Neuronal stem cell (in vitro differentiated cells): ENCODE results near the gene UNC13A.

Source experiments
- DNase-seq: peaks from one replicate; pipeline ENCODE4 v3.0.0-alpha.2; 2013; ENCODE audit warnings: low spot score
- H2AFZ ChIP-seq: one replicate; pipeline ENCODE4 v1.6.1; 2013; ENCODE audit warnings: mild to moderate bottlenecking, low read length, inconsistent platforms
- H2AK5ac ChIP-seq: 2 replicates; pipeline ENCODE4 v1.6.1; 2013; ENCODE audit warnings: low read depth, mild to moderate bottlenecking, inconsistent platforms, low read length, moderate library complexity, mixed read lengths
- H2BK120ac ChIP-seq: 2 replicates; pipeline ENCODE4 v1.6.1; 2013; ENCODE audit warnings: low read depth, mild to moderate bottlenecking, inconsistent platforms, low read length, moderate library complexity, mixed read lengths
- H2BK12ac ChIP-seq: one replicate; pipeline ENCODE4 v1.6.1; 2013; ENCODE audit warnings: low read length, inconsistent platforms
- H2BK15ac ChIP-seq: 2 replicates; pipeline ENCODE4 v1.6.1; 2013; ENCODE audit warnings: mild to moderate bottlenecking, low read length, inconsistent platforms, mixed read lengths
- H2BK5ac ChIP-seq: one replicate; pipeline ENCODE4 v1.6.1; 2013; ENCODE audit warnings: inconsistent platforms, mild to moderate bottlenecking, low read length, moderate library complexity
- H3K14ac ChIP-seq: one replicate; pipeline ENCODE4 v1.6.1; 2013; ENCODE audit warnings: low read length, inconsistent platforms
- H3K18ac ChIP-seq: 2 replicates; pipeline ENCODE4 v1.6.1; 2013; ENCODE audit warnings: low read length, inconsistent platforms
- H3K23ac ChIP-seq: 2 replicates; pipeline ENCODE4 v1.6.1; 2013; ENCODE audit warnings: low read depth, mild to moderate bottlenecking, mixed read lengths, low read length, inconsistent platforms; ENCODE audit not compliant: poor library complexity
- H3K27ac ChIP-seq: replicated peaks from 3 replicates; pipeline ENCODE4 v1.5.1; 2013; ENCODE audit warnings: low read length, inconsistent platforms
- H3K27me3 ChIP-seq, 3 experiments: 2 replicates each; pipeline ENCODE4 v1.6.1; 2013; ENCODE audit warnings: low read length in 3 of 3, mild to moderate bottlenecking in 2 of 3, inconsistent platforms in 1 of 3, low read depth in 1 of 3, mixed read lengths in 1 of 3, moderate library complexity in 1 of 3; ENCODE audit not compliant: control insufficient read depth in 3 of 3, insufficient read depth in 3 of 3
- H3K36me3 ChIP-seq, 2 donors: replicated peaks in 1 of 2; 2 replicates each; pipeline ENCODE4 v1.6.1; 2013; ENCODE audit warnings: low read length in 2 of 2; ENCODE audit not compliant: control insufficient read depth in 2 of 2, insufficient read depth in 2 of 2
- H3K4ac ChIP-seq: 2 replicates; pipeline ENCODE4 v1.6.1; 2013; ENCODE audit warnings: inconsistent platforms, mild to moderate bottlenecking, low read length, moderate library complexity
- H3K4me1 ChIP-seq, 2 donors: 1 replicate in 1 of 2; 2 replicates in 1 of 2; pipeline ENCODE4 v1.6.1; 2013; ENCODE audit warnings: low read length in 2 of 2, low read depth in 1 of 2; ENCODE audit not compliant: control insufficient read depth in 2 of 2, insufficient read depth in 1 of 2
- H3K4me2 ChIP-seq: one replicate; pipeline ENCODE4 v1.6.1; 2013; ENCODE audit warnings: mild to moderate bottlenecking, low read length, inconsistent platforms; ENCODE audit not compliant: insufficient read depth, poor library complexity, severe bottlenecking
- H3K4me3 ChIP-seq, 2 donors: 2 replicates each; pipeline ENCODE4 v1.5.1; 2013; ENCODE audit warnings: low read length in 2 of 2, mild to moderate bottlenecking in 2 of 2, inconsistent platforms in 1 of 2, moderate library complexity in 1 of 2
- H3K79me1 ChIP-seq: one replicate; pipeline ENCODE4 v1.6.1; 2013; ENCODE audit warnings: low read depth, mild to moderate bottlenecking, inconsistent platforms, low read length, moderate library complexity
- H3K9ac ChIP-seq: one replicate; pipeline ENCODE4 v1.6.1; 2013; ENCODE audit warnings: mild to moderate bottlenecking, low read depth, low read length, inconsistent platforms; ENCODE audit not compliant: poor library complexity
- H3K9me3 ChIP-seq, 2 donors: replicated peaks in 1 of 2; 2 replicates each; pipeline versions ENCODE3 to v1.6.1; 2013; ENCODE audit warnings: low read length in 2 of 2, mild to moderate bottlenecking in 2 of 2, inconsistent platforms in 1 of 2, low read depth in 1 of 2, mixed read lengths in 1 of 2, moderate library complexity in 1 of 2; ENCODE audit not compliant: control insufficient read depth in 2 of 2, insufficient read depth in 1 of 2
- H4K8ac ChIP-seq: one replicate; pipeline ENCODE4 v1.6.1; 2013; ENCODE audit warnings: low read depth, mild to moderate bottlenecking, inconsistent platforms, low read length, moderate library complexity
- H4K91ac ChIP-seq: one replicate; pipeline ENCODE4 v1.6.1; 2013; ENCODE audit warnings: low read length, low read depth, mild to moderate bottlenecking, inconsistent platforms; ENCODE audit not compliant: poor library complexity
- WGBS, 2 donors: extraction: QIAGEN DNeasy Blood & Tissue Kit; methylation state at CpG; one replicate each; pipeline ENCODE4 v1.1.7; 2013; ENCODE audit warnings: missing lambda C conversion rate in 2 of 2, mixed read lengths in 1 of 2; ENCODE audit not compliant: insufficient read length in 2 of 2, insufficient replicate concordance in 1 of 2; ENCODE audit errors: extremely low coverage in 2 of 2; 5-methylcytosine and 5-hydroxymethylcytosine counted together

Gene UNC13A

DNA sequence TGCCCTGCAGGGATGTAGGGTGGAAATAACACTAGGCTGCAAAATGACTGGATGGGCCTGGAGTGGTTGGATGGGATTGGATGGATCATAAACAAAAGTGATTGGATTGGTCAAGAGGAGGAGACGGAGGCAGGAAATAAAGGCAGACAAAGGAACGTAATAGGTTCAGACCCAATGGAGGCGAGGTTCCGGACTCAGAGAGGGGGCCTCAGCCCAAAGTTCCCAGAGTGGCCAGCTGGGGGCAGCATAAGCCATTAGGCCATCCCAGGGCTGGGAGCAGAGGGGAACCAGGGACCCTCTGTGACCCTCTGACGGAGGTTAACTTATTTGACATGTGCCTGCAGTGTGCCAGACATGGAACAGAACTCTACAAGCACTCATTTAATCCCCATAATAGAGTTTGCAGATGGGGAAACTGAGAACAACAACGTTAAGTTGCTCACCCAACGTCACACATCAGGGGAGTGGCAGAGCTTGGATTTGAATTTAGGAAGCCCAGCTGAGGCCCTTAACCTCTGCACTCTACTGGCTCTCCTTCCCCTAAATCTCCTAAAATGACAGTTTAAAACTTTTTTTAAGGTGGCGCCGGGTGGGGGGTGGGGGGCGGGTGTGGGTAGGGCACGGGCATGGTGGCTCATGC is 15.8 kb upstream of the UNC13A start:
- Histone ChIP-seq H3K23ac (no peak overlapping the region), H3K4ac (no peak overlapping the region), H2BK12ac (no peak overlapping the region), H3K4me1 (peaks cover 0 to 2% of the 10 kb centered on the region in 2 donors), H3K9me3 (no peaks in the 10 kb centered on the region), H3K4me3 (no peak overlapping the region), H2AK5ac (no peak overlapping the region), H3K4me2 (no peak overlapping the region), H3K36me3 (no peaks in the 10 kb centered on the region), H3K14ac (no peak overlapping the region), H4K8ac (no peak overlapping the region), H2BK5ac (no peak overlapping the region), H2BK120ac (no peak overlapping the region), H2AFZ (no peak overlapping the region), H3K18ac (no peak overlapping the region), H4K91ac (no peak overlapping the region), H3K9ac (no peak overlapping the region), H3K27me3 (peaks cover 0 to under 1% (median 0%) of the 10 kb centered on the region in 3 experiments), H2BK15ac (no peak overlapping the region), H3K79me1 (no peaks in the 10 kb centered on the region), H3K27ac (no peak overlapping the region)
- WGBS, 2 donors: no CpG with 5 or more reads among the region's 11 CpGs
- no peak for DNase-seq

DNA sequence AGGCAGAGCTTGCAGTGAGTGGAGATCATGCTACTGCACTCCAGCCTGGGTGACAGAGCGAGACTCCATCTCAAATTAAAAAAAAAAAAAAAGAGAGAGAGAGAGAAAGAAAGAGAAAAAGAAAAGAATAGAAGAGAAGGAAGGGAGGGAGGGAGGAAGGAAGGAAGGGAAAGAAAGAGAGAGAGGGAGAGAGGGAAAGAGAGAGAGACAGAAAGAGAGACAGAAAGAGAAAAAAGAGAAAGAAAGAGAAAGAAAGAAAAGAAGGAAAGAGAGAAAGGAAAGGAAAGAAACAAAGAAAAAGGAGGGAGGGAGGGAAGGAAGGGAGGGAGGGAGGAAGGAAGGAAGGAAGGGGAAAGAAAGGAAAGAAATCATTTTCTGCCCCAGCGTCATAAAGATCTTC is 7.0 kb upstream of the UNC13A start:
- no CpG with 5 or more reads among the region's 2 CpGs for WGBS, 2 donors
- Histone ChIP-seq H3K36me3 (no peaks in the 10 kb centered on the region), H4K8ac (no peak overlapping the region), H3K14ac (no peak overlapping the region), H3K27me3 (peaks cover 0 to 3% (median 2%) of the 10 kb centered on the region in 3 experiments), H3K23ac (no peak overlapping the region), H2AK5ac (no peak overlapping the region), H3K9ac (no peak overlapping the region), H3K4me1 (no peaks in the 10 kb centered on the region), H3K4me3 (no peak overlapping the region), H2BK120ac (no peak overlapping the region), H2BK15ac (no peak overlapping the region), H4K91ac (no peak overlapping the region), H3K4ac (no peak overlapping the region), H2AFZ (no peak overlapping the region), H2BK5ac (no peak overlapping the region), H3K4me2 (no peak overlapping the region), H3K9me3 (no peaks in the 10 kb centered on the region), H3K18ac (no peak overlapping the region), H3K27ac (no peak overlapping the region), H2BK12ac (no peak overlapping the region), H3K79me1 (no peaks in the 10 kb centered on the region)
- DNase-seq: no peak

DNA sequence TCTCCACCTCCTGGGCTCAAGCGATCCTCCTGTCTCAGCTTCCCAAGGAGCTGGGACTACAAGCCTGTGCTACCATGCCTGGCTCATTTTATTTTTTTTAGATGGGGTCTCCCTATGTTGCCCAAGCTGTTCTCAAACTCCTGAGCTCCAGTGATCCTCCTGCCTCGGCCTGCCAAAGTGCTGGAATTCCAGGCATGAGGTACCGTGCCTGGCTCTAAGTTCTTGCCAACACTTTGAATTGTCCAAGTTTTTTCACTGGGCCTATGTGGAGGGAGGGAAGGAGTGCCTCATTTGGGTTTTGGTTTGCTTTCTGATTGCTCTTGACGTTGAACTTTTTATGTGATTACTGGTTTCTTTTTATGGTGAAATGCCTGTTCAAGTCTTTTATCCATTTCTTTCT is 4.4 kb upstream of the UNC13A start:
- no peak overlapping the region for H3K14ac ChIP-seq
- H2BK12ac ChIP-seq: no peak overlapping the region
- no peak overlapping the region for H3K4me3 ChIP-seq
- no peak overlapping the region for H4K8ac ChIP-seq
- no peak overlapping the region for H2AFZ ChIP-seq
- no peak overlapping the region for H3K23ac ChIP-seq
- WGBS, 2 donors: no CpG with 5 or more reads among the region's 4 CpGs
- no peak overlapping the region for H3K4ac ChIP-seq
- no peak overlapping the region for H2AK5ac ChIP-seq
- H3K4me2 ChIP-seq: no peak overlapping the region
- no peak for DNase-seq
- no peaks in the 10 kb centered on the region for H3K36me3 ChIP-seq
- H3K9ac ChIP-seq: no peak overlapping the region
- no peak overlapping the region for H2BK15ac ChIP-seq
- no peak overlapping the region for H2BK5ac ChIP-seq
- H3K79me1 ChIP-seq: no peaks in the 10 kb centered on the region
- no peak overlapping the region for H4K91ac ChIP-seq
- H3K18ac ChIP-seq: no peak overlapping the region
- peaks cover 2 to 5% (median 3%) of the 10 kb centered on the region in 3 experiments for H3K27me3 ChIP-seq
- no peaks in the 10 kb centered on the region for H3K9me3 ChIP-seq
- H3K4me1 ChIP-seq: peaks cover 5% of the 10 kb centered on the region in 2 donors
- H3K27ac ChIP-seq: no peak overlapping the region
- H2BK120ac ChIP-seq: no peak overlapping the region

DNA sequence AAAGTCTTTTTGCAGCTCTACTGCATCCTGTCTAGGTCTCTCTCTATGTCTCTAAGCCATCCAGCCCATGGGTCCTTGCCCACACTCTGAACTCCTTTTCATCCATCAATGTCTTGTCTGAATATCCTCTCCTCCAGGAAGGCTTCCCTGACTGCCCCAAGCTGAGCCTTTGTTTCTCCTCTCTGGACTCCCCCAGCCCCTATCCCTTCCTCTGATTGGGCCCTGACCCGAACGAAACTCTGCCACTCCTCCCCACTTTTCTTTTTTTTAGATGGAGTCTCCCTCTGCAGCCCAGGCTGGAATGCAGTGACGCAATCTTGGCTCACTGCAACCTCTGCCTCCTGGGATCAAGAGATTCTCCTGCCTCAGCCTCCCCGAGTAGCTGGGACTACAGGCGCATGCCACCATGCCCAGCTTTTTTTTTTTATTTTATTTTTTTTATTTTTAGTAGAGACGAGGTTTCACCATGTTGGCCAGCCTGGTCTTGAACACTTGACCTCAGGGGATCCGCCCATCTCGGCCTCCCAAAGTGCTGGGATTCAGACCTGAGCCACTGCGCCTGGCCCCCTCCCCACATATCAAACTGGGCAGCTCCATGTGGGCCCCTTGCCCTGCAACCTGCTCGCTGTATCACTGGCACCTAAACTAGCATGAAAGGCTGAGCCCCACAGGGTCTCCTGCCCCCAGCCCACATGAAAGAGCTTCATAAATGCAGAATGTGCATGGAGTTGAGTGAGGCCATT is 870 bp upstream of the UNC13A start:
- no peaks in the 10 kb centered on the region for H3K79me1 ChIP-seq
- H2AK5ac ChIP-seq: peak overlapping the region; percentile 52
- DNase-seq: no peak
- H3K4me2 ChIP-seq: no peak overlapping the region
- H3K4me3 ChIP-seq: no peak overlapping the region
- H4K91ac ChIP-seq: no peak overlapping the region
- no peak overlapping the region for H2BK120ac ChIP-seq
- H3K4me1 ChIP-seq: peaks cover 21 to 22% of the 10 kb centered on the region in 2 donors
- no peak overlapping the region for H3K4ac ChIP-seq
- H4K8ac ChIP-seq: no peak overlapping the region
- H2BK5ac ChIP-seq: no peak overlapping the region
- H2BK15ac ChIP-seq: no peak overlapping the region
- no CpG with 5 or more reads among the region's 10 CpGs for WGBS, 2 donors
- H3K27me3 ChIP-seq: peaks cover 0 to 16% (median 5%) of the 10 kb centered on the region in 3 experiments
- no peaks in the 10 kb centered on the region for H3K9me3 ChIP-seq
- peak overlapping the region; percentile 93 for H2AFZ ChIP-seq
- no peak overlapping the region for H3K14ac ChIP-seq
- H3K36me3 ChIP-seq: no peaks in the 10 kb centered on the region
- H3K9ac ChIP-seq: no peak overlapping the region
- peak overlapping the region; percentile 28 for H3K18ac ChIP-seq
- no peak overlapping the region for H3K23ac ChIP-seq
- peak overlapping the region; percentile 16 for H2BK12ac ChIP-seq
- no peak overlapping the region for H3K27ac ChIP-seq
